ENCODE results near the gene TTC3.

Gene TTC3

GRCh38 chr21:37226041-37226920, 153.2 kb downstream of the TTC3 start:
- DNase-seq: no peak

- DNase-seq: no peak
Observed at GRCh38 chr21:37227071-37228002, 154.3 kb downstream of the TTC3 start.

- no peak for DNase-seq
Observed at GRCh38 chr21:37228003-37228400, 154.9 kb downstream of the TTC3 start.

GRCh38 chr21:37230632-37231248, 157.7 kb downstream of the TTC3 start:
- DNase-seq: no peak

GRCh38 chr21:37231249-37231645, 158.2 kb downstream of the TTC3 start:
- DNase-seq: no peak

GRCh38 chr21:37231671-37232070, 158.6 kb downstream of the TTC3 start:
- DNase-seq: no peak

- DNase-seq: no peak
Observed at GRCh38 chr21:37232274-37233018, 159.4 kb downstream of the TTC3 start.

GRCh38 chr21:37233551-37234146, 160.6 kb downstream of the TTC3 start:
- no peak for DNase-seq

- no peak for DNase-seq
Observed at GRCh38 chr21:37237346-37237745, 164.3 kb downstream of the TTC3 start.

GRCh38 chr21:37237764-37238163, 164.7 kb downstream of the TTC3 start:
- no peak for DNase-seq

GRCh38 chr21:37240978-37241377, 167.9 kb downstream of the TTC3 start:
- no peak for DNase-seq

GRCh38 chr21:37241426-37241825, 168.4 kb downstream of the TTC3 start:
- DNase-seq: no peak

GRCh38 chr21:37243961-37244360, 170.9 kb downstream of the TTC3 start:
- DNase-seq: no peak

- no peak for DNase-seq
Observed at GRCh38 chr21:37244501-37245095, 171.5 kb downstream of the TTC3 start.

- DNase-seq: no peak
Observed at GRCh38 chr21:37245151-37245550, 172.1 kb downstream of the TTC3 start.

- DNase-seq: no peak
Observed at GRCh38 chr21:37248298-37248697, 175.2 kb downstream of the TTC3 start.

- DNase-seq: no peak
Observed at GRCh38 chr21:37249112-37249904, 176.3 kb downstream of the TTC3 start.

GRCh38 chr21:37251294-37251634, 178.2 kb downstream of the TTC3 start:
- no peak for DNase-seq
